Head of caudate nucleus (tissue), 42 donors: ENCODE results near the gene PIWIL4.

ENCODE experiments used
- DNase-seq, 42 donors: peaks; one replicate each; pipeline versions ENCODE4 v3.0.0 to v3.0.0-alpha.2; 2020 to 2021; ENCODE audit warnings: mixed read lengths in 7 of 42
- intact Hi-C: fragments of 100-400 bp; cut with DNase I; formaldehyde crosslinking; loops from one replicate; pipeline ENCODE4 v1.15.0; 2022

PIWIL4 gene

GRCh38 chr11:94576306-94576705 lies 9.1 kb downstream of the PIWIL4 start:
- intact Hi-C loops: no loop called here

DNA sequence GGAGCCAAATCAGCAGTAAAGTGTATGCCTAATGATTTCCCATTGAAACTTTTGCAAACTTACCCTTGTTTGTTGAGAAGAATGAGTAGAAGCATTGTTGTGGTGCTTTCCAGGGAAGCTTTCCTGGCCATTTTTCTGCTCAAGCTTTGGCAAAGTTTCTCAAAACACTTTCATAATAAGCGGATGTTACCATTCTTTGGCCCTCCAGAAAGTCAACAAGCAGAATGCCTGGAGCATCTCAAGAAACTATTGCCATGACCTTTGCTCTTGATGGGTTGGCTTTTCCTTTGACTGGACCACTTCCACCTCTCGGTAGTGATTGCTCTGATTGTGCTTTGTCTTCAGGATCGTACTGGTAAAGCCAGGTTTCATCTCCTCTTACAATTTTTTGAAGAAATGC lies 10.7 kb downstream of the PIWIL4 start:
- intact Hi-C loops: no loop called here
- DNase-seq: no peak

More at GRCh38 chr11:94576306-94576705, 9.1 kb downstream of the PIWIL4 start:
- no peak for DNase-seq

DNA sequence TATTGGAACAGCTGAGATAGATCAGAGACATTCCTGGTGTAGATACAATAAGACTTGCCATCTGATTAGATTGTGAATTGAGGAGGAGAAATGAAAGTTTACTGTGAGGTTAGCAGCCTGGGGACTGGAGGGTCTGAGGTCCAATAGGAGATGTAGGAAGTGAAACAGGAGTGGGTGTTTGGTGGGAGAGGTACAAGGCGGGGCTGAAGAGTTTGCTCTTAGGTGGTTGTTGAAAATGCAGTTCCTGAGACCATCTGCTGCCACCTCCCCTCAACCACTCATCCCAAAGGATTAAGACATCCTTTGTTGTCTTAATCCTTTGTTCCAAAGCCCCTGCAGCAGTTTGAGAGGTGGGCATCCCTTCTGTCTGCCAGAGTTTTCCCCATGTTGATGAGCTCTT lies 14.8 kb downstream of the PIWIL4 start:
- no peak for DNase-seq
- intact Hi-C loops: no loop called here

GRCh38 chr11:94583213-94583865 lies 16.2 kb downstream of the PIWIL4 start:
- DNase-seq: no peak
- intact Hi-C loops: no loop called here

- no peak for DNase-seq
These were observed 16.8 kb downstream of the PIWIL4 start for GRCh38 chr11:94583866-94584500.

GRCh38 chr11:94584978-94585377 lies 17.8 kb downstream of the PIWIL4 start:
- DNase-seq: no peak
- intact Hi-C loops: no loop called here

More at GRCh38 chr11:94583866-94584500, 16.8 kb downstream of the PIWIL4 start:
- intact Hi-C loops: no loop called here

DNA sequence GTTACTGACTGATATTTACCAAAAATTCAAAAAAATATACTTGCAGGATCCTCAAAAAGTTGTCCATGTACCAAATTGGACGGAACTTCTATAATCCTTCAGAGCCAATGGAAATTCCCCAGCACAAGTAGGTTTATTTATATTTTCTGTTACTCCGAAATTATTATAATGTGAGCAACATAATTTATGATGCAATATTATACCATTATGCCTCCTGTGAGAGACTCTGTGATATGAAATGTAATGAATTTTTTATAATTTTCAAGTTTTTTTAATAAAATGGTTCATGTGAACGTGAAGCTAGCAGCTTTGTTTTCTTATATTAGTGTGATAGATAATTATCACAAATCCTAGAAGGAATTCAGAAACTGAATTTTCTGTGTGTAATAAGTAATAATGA lies 18.2 kb downstream of the PIWIL4 start:
- intact Hi-C loops: no loop called here
- no peak for DNase-seq

- DNase-seq: peak in 12 of 42 donors; percentile 10 to 55 (median 36)
- intact Hi-C loops: no loop called here
These were observed 19.4 kb downstream of the PIWIL4 start for GRCh38 chr11:94586546-94586945.

DNA sequence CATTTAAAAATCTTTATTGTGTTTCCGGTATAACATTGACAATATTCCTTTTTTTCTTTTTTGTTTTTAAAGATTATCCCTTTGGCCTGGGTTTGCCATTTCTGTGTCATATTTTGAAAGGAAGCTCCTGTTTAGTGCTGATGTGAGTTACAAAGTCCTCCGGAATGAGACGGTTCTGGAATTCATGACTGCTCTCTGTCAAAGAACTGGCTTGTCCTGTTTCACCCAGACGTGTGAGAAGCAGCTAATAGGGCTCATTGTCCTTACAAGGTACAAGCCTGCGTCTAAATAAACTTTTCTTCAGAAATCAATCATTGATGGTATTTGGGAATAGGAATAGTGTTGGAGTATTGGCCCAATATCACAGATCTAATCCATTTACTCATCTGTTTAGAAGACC lies 19.8 kb downstream of the PIWIL4 start:
- intact Hi-C loops: no loop called here
- DNase-seq: no peak

DNA sequence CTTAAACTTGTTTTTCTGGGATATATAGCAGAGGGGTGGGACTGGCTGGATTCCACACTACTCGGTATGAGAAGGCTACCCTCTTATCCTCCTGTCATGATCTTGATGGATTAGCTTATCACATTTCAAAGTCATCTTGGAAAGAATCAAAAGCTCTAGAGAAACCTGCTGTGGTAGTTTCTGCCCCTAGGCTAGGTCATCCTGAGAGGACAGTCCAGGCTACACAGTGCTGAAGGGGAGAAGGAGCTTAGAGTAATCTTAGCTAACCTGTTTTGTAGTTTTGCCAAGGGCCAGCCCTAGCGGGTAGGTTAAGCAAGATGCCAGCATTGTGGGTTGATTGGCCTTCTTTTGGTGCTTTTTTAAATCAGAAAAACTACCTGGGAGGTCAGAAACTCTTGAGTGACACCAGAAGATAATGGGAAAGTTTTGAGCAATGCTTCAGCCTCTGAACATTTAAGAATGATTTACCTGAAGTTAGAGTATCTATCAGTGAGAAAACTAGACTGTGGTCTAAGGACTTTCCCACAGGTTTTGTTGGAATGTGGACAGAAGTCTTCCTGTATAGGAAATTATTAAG lies 21.3 kb downstream of the PIWIL4 start:
- intact Hi-C loops: no loop called here
- no peak for DNase-seq

DNA sequence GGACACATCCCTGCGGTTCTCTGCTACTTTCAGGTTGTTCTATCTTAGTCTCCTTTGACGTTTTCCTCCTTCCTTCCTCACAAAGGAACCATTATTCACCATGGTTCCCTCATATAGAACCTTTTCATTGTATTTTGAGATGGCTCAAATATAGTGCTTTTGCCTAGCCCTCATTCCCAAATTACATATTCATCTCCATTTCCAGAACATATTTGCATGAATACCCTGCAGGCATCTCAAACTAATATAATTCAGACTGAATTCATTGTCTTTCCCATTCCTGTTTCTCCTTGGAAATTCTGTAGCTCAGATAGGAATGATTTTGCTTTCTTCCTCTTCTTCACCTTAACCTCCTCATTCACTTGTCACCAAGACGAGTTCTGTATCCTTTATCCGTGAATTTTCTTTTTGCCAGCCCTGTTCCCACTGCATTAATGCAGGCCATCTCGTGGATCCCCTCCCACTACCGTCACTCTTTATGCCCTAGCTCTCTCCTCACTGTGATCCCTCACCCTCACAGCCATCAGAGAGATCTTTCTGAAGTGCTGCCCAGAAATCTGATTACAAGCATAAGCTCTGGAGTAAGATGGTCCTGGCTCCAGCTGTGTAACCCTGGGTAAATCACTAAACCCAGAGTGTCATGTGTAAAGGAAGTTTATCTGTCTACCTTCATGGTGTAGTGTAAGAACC lies 23.3 kb downstream of the PIWIL4 start:
- no peak for DNase-seq
- intact Hi-C loops: no loop called here

DNA sequence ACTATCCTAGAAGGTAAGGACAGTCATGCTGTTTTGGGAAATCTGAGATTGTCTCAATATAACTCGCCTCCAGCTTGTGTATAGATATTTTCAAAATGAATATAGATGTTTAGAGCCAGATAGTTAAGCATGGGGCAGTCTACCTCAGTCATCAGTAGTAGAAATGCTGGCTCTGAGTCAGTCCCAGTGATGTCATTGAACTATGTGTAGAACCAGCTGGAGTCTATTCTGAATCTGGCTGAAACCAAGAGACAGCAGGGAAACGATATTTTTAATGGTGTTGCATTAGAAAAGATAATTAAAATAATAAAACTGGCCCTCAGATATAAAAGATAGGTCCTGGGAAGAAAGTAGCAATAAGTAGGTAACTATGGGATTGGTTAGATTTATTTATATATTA lies 25.9 kb downstream of the PIWIL4 start:
- peak in 1 of 42 donors; percentile 19 for DNase-seq
- intact Hi-C loops: no loop called here

DNA sequence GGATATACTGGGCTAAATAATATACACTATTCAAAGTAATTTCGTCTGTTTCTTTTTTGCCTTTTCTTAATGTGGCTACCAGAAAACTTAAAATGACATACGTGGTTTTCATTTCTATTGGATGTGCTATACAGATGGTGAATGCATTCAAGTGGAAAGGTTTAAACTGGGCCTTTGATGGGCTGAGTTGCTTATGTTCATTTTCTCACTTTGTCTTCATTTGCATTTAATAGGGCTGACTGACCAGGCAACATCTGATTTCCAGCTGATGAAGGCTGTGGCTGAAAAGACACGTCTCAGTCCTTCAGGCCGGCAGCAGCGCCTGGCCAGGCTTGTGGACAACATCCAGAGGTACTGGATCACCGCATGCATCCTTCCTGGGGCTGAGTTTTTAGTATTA lies 27.9 kb downstream of the PIWIL4 start:
- no peak for DNase-seq

GRCh38 chr11:94597896-94598295 lies 30.7 kb downstream of the PIWIL4 start:
- DNase-seq: no peak
- intact Hi-C loops: no loop called here

More for the DNA sequence above, 27.9 kb downstream of the PIWIL4 start:
- intact Hi-C loops: no loop called here

DNA sequence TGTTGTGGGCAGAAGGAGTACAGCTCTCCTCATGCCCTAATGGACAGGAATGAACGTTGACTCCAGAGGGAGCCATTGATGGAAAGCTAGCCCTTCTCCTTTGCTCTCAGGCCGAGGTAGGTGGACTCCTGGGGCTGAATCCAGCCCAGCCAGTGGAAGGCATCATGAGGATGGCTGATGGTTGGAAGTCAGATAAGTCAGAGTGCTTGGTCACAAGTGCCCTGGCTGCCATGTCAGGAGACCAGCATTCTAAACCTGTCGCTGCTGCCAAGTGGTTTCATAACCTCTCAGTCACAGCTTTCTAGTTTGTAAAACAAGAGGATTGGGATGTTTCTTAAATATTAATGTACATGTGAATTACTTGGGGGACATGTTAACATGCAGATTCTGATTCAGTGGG lies 32.3 kb downstream of the PIWIL4 start:
- no peak for DNase-seq
- intact Hi-C loops: no loop called here

DNA sequence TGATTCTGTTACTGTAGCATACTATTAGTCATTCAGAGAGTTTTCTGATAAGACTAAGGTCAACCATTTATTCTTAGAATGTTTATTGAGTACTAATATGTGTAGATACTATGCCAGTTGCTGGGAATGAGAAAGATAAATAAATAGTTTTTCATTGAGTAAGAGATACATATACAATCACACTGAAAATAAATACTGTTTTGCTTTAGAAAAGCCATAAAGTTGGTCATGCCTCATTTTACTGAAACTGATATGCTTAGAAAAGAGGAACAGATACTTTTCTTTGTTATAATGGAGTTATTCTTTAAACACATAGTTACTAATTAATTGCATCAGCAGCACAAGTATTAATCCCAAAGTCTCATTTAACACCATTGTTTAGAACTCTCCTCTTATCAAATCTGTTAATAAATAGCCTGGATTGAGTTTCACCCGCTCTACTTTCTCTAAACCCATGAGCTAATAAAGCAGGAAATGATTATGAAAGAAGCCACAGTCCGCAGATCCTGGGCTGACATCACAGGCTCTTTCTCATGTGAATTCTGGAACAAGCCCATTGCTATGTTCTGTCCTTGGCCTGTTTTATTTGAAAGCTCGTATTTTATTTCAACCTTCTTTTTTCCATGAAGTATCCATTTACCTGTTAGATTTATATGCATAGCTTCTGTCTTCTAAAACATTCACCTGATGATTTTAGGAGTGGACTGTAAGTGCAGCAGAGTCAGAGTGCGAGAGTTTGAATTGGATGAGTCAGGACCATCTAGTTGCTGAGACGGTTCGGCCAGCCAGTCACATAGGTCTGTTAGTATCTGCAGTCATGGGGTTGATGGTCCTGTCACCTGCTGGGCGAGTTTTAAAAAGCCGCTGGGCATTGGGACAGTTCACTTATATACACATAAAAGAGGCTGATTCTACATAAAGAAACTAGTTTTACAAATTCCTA lies 35.5 kb downstream of the PIWIL4 start:
- intact Hi-C loops: loop anchor here (5.0 kb wide), 1 partner anchor 85 kb away; no protein-coding TSS in a partner anchor
- DNase-seq: peak in 33 of 42 donors; percentile 13 to 91 (median 74)

- intact Hi-C loops: loop anchor here (5.0 kb wide), 1 partner anchor 86 kb away; no protein-coding TSS in a partner anchor
- no peak for DNase-seq
These were observed 36.4 kb downstream of the PIWIL4 start for GRCh38 chr11:94603587-94603986.

DNA sequence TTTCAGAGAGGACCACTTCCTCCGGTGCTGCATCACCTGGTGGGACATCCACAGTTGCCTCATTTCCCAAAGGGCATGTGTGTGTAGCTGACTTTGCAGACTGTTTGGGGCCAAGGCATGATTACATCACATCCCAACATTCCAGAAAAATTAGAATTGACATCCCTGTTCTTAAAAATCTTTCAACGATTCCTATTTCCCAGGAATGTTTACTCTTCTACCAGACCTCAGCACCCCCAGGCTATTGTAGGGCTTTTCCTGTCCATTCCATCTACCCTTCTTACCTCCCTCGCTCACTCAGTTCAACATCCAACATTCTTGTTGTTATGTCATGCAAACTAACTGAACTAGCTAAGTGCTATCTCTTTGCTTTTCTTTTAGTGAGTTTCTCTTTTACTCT lies 37.3 kb downstream of the PIWIL4 start:
- intact Hi-C loops: loop anchor here (5.0 kb wide), 1 partner anchor 87 kb away; no protein-coding TSS in a partner anchor
- no peak for DNase-seq

DNA sequence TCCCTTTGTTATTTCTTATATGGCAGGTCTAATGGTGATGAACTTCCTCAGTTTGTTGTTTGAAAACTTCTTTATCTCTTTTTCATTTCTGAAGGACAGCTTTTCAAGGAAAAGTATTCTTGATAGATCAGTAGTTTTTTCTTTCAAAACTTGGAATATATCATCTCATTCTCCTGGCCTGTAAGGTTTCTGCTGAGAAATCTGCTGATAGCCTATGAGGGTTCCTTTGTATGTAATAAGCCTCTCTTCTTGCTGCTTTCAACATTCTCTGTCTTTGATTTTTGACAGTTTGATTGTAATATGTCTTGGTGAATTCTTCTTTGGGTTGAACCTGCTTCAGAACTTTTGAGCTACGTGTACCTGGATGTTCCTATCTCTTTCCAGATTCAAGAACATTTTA lies 46.0 kb downstream of the PIWIL4 start:
- intact Hi-C loops: no loop called here
- no peak for DNase-seq
